ENCODE data around the gene LARP1B.
"Not testable (repeated sequence)": the region's sequence is repeated elsewhere in the genome, so short reads cannot be mapped to it uniquely, and the experiment has no call there.

DNA sequence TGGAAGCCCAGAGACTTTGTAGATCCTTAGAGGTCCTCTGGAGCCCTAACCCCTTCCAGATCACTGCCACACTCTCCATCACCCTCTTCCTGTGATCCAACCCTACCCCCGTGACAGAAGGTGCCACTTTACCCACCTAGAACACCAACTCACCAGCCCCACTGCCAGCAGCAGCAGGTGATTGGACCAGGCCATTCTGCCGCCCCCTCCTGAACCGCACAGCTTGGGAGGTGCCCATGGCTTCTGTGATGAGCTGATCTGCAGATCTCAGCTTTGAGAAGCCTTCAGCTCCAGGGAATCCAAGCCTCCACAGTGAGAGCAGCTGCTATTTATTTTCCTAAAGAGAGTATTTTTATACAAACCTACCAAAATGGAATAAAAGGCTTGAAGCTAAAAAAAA, 95.4 kb downstream of the LARP1B start:
- TF ChIP-seq, protein P1, sequence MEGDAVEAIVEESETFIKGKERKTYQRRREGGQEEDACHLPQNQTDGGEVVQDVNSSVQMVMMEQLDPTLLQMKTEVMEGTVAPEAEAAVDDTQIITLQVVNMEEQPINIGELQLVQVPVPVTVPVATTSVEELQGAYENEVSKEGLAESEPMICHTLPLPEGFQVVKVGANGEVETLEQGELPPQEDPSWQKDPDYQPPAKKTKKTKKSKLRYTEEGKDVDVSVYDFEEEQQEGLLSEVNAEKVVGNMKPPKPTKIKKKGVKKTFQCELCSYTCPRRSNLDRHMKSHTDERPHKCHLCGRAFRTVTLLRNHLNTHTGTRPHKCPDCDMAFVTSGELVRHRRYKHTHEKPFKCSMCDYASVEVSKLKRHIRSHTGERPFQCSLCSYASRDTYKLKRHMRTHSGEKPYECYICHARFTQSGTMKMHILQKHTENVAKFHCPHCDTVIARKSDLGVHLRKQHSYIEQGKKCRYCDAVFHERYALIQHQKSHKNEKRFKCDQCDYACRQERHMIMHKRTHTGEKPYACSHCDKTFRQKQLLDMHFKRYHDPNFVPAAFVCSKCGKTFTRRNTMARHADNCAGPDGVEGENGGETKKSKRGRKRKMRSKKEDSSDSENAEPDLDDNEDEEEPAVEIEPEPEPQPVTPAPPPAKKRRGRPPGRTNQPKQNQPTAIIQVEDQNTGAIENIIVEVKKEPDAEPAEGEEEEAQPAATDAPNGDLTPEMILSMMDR (IDR thresholded peaks at IDR 0.05): not testable (repeated sequence)
- TF ChIP-seq EZH2phosphoT487 (IDR thresholded peaks at IDR 0.05): not testable (repeated sequence)

All from neural progenitor cell (in vitro differentiated cells).